Measurements from ENCODE around the gene PRDM1. TPM values are rescaled to one million over a fixed set of nuclear protein-coding genes. Genes with fewer than 3 reads are reported as not detected.

PRDM1 gene
- total RNA-seq (ENCODE audit: insufficient read depth, low replicate concordance) = 7.9 TPM

DNA sequence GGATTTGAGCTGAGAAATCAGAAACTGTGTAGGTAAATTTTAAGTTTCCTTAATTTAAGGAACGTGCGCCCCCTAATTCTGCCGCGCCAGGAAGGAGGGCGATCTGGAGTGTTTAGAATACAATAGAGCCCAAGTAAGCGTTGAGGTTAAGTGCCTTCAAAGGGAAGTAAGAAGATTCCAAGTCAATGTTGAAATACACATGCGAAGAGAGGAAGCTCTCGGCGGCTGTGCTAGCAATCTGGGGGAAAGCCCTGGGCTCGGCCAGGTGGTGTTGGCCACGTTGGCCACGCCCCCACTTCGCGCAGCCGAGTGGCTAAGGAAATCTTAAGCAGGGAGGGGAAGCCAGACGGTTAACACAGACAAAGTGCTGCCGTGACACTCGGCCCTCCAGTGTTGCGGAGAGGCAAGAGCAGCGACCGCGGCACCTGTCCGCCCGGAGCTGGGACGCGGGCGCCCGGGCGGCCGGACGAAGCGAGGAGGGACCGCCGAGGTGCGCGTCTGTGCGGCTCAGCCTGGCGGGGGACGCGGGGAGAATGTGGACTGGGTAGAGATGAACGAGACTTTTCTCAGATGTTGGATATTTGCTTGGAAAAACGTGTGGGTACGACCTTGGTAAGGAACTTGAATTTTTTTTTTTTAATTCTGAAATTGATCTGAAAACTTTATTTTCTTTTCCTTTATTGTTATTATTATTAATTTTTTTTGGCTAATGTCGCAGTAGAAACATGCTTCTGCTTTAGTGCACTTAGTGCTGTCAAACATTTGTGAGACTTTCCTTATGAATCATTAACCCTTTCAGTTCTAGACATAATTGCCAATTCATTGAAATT is at the start of gene PRDM1:
Gene PRDM1 (plus strand): TSS at position 353 of the 830 bp plus-strand sequence. CDS start 218 bp downstream, at position 571.
- peak; percentile 44 for DNase-seq (ENCODE audit: low spot score)

DNA sequence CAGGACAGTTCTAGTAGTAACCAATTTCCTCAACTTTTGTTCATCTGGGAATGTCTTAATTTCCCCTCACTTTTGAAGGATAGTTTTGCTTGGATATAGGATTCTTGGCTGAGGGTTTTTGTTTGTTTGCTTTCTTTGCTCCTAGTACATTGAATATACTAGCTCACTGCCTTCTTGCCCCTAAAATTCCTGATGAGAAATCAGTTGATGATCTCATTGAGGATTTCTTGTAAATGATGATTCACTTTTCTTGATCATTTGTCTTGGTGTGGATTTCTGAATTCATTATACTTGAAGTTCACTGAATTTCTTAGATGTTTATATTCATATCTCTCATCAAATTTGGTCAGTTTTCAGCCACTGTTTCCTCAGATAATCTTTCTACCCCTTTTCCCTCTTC is 49.1 kb upstream of the PRDM1 start:
- no peak for DNase-seq (ENCODE audit: low spot score)

DNA sequence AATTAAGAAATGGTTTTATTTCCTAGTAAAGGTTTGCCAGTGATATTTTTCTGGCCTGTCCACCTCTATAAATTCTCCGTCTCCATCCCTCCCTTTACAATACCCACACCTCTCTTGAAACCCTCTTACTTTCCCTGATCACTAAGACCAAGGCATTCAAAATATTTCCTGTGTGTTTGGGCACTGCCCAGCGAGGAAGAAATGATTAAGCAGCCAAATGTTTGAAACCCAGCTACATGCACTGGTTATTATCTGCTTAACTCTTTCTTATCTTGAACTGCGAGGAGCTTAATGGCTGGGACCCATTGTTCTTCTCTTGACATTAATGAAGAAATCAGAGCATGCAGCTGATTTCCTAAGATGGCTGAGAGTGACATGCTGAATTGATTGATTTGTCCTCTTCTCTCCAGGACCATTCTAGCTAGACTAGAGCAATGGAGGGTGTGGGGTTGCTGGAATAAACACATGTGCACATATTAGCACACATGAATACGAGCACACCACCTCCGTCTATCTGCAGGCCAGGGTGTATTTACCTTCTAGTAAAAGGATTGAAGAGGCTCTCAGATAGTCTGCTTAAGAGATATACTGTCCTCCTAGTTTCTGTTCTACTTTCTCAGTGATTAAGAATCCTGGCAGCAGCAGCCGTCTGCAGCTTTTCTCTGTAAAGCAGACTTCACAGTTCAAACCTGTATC is 46.1 kb upstream of the PRDM1 start:
- no peak for DNase-seq (ENCODE audit: low spot score)

DNA sequence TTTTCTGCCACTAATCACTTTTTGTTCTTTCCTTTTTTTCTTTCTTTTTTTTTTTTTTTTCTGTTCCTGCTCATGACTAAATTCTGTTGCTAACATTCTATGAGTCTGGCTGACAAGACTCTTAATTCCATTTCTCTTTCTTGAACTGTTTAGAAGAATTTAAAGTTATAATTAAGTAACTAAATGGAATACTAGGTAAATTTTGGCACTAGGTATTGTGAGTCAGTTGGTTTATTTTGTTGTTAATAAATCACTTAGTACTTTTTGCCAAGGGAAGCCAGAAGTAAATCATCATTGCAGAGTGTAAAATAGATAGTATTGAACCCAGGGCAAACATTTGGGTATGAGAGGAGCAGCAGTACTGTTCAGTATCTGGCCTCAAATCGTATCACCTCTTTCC is 42.0 kb upstream of the PRDM1 start:
- no peak for DNase-seq (ENCODE audit: low spot score)

DNA sequence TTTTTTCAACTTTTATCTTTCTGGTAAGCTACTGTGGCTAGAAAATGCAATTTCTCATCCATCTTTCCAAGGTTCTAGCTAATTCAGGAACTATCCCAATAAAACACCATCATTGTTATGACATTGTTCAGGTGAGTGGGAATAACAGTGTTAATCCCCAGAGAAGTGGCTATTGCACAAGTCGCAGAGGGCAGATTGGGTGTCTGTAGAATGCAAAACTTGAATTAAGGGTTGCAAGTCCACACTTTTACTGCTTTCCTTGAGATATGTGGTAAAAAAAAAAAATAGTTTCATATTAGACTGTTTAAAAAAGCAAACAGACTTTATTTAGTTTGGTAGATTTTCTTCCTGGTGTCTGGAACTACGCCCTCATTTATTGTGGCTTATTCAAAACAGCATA is 41.1 kb upstream of the PRDM1 start:
- DNase-seq (ENCODE audit: low spot score) = no peak

DNA sequence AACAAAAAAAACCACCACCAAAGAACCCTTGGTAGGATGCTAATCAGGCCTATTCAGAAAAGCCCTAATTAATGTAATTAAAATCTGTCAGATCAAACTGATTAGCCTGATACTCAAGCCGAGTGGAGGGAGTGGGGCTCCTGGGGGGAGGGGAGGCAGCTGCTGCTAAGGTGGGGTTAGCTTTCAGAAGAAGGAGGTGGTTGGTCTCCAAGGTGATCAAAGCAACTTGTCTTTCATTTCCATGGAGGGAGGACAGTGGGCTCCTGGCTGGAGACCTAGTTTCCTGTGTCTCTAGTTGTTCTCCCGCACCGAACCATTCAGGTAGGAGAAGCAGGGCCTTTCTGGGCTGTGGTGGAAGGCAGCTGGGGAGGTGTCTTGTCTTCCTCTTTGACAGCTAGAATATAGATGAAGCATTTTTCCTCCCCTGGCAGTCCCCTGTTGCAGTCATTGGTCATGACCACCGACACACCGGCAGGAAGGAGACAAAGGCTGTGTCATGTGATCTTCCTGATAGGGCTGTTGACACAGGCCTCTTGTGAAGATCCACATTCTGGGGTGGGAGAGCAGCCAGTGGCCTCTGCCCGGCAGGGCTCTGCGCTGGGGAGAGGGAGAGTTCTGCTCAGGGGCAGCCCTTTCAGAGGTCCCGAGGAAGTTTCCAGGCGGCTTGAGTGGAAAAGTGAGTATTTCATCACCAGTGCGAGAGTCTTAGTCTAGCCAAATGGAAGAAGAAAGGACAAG is 39.9 kb upstream of the PRDM1 start:
- DNase-seq (ENCODE audit: low spot score) = no peak

DNA sequence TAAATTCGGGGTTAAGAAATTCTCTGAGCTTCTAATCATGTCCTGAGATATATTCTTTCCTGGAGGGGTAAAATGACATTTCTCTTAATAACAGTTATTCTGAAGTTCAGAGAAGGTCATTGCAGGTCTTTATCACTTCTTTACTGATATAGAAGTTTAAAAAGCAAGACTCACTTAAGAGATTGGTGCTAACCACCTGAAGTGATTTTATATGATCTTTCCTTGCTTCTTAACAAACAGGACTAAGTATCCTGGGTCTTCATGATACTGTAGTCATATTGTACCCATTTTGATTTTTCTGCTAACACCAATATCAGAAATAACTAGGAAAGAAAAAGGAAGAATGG is 39.3 kb upstream of the PRDM1 start:
- DNase-seq (ENCODE audit: low spot score) = no peak

DNA sequence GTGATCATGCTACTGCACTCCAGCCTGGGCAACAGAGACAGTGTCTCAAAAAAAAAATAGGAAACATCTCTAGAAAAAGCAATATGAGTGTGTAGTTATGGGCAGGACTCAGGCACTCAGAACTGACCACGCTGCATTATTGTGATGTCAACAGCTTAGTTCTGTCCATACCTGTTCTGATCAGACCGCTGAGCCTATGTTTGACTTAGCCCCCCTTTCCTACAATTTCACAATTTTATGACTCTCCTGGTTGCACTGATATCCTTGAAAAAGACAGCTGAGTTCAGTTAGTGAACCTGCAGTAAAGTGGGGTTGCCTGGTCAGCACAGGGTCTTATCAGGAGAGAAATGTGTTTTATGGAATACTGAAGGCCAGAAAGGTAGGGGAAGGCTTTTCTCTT is 37.8 kb upstream of the PRDM1 start:
- no peak for DNase-seq (ENCODE audit: low spot score)

DNA sequence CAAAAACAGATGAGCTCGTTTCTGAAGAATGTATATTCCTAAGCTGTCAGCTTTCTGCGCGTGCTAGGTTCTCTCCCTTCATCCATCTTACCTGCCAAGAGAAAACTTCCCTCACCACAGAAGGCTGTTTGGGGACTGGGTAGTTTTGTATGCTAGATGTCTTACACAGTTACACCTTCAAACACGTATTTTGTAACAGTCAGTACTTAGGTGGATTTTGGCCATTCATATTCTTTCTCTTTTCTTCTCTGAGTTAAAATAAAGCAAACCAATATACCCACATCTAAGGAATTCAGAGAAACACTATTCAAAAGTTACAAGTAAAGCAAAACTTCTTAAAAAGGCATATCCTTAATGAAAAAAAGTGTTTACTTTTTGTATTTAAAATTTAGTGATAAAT is 35.6 kb upstream of the PRDM1 start:
- DNase-seq (ENCODE audit: low spot score) = no peak

DNA sequence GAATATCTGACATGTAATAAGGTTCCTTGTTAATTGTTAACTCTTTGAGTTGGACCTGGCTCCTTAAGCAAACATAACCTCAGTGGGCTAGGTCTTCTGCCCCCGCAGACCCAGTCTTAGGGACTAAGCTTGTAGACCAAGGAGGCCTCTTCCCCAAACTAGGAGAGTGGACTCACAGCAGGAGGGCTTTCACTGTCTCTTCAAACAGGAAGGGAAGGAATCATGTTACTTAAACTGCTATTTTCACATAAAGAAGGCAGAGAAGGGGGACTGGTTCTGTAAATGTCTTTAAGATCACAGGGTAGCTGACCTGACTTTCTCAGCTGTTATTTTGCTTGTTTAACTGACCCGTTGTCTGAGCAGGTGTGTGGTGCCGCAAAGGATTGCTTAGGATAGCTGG is 34.9 kb upstream of the PRDM1 start:
- no peak for DNase-seq (ENCODE audit: low spot score)

DNA sequence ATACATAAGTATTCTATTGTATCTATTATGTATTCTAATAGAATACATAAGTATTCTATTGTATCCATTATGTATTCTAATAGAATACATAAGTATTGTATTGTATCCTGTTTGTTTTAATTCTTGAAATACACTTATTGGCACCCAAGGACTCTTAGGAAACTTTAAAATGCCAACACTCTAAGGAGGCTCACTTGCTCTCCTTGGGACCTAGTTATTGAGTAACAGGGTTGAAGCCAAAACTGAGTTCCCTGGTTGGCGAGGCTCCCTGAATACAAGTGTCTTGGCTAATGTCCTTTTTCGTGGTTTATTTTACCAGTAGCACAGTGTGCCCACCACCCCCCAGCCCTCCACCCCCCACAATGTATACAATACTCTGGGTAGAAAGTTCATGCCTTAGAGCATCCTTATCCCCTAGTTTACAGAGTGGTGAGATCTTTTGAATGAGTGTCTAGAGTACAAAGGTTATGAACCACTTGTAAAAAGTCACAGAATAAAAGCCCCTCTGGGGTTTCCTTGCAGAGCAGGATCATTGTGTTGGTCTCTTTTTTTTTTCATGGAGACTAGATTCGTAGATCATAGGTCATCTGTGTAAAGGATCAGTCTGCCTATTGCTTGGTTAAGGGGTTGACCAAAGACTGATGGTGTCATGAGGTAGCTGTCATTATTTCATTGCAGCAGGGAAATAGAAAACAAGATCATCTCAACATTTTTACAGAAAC is 32.5 kb upstream of the PRDM1 start:
- DNase-seq (ENCODE audit: low spot score) = no peak

DNA sequence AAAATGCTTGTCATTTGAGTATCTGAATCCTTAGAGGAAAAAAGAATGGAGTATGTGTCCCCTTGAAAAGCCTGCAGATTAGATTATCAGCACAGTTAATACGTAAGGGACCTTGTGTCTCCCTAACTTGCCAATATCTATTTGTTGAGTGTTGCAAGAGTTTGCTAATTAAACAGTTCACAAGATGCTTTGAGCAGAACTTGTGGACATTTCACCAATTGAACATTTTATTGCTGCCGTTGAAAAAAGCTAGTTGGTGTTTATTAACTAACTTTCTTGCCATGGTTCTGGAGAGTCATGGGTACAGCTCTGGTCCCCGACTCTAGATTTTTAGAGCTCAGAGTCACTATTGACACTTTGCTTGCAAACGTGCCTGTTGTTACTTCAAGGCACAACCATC is 30.6 kb upstream of the PRDM1 start:
- DNase-seq (ENCODE audit: low spot score) = no peak

DNA sequence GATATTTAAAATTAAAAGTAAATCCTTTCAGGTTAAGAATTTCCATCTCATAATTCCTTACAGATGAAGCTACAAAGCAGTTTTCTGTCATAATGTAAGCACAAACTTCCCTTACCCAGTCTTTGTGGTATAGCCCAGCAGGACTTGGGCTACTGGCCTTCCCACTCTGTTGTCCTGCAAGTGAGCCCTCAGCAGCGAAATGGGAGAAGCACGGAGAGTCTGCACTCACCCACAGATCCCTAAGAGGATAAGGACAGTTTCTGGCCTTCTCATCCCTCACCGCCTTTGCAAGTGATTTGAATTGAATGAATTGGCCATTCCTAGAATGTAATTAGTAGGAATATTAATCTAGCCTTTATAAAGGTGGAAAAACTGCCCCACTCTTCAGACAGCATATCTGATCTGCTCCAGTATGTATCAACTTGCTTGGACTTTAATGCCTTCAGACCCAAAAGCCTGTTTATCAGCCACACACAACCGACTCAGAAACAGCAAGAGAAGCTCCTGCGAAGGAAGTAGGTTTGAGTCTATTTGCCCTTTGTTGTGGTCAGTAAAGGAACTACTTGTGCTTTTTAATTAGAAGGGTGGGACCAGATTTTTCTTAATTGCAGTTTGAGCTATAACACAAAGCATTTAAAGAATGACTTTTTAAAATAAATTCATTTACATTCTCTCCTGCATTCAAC is 29.9 kb upstream of the PRDM1 start:
- no peak for DNase-seq (ENCODE audit: low spot score)

DNA sequence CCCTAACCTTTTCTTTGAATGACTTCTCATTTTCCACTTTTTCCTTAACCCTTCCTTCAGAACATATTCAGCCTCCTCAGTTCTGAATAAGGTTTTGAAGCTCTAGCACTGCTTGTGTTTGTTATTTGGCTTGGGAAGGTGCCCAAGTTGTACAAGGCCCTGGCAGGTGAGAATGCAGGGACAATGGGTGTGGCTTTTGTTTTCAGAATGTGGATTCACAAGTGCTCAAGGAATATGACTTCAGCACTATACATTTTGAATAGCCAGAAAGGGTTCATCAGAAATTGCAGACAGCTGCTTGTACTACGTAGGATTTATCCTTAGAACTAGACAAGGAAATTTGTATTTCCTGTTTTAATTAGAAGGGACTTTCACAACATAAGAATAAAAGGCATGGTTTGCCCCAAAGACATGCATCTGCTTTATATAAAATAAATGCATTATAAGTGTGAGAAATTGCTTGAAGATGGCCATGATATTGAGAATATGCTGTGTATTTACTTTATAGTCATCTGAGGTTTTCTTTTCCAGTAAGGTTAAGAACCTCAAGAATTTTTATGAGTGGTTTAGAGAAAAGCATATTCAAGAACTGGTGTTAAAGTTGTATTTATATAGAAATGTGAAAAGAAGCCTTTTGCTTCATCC is 29.3 kb upstream of the PRDM1 start:
- no peak for DNase-seq (ENCODE audit: low spot score)

DNA sequence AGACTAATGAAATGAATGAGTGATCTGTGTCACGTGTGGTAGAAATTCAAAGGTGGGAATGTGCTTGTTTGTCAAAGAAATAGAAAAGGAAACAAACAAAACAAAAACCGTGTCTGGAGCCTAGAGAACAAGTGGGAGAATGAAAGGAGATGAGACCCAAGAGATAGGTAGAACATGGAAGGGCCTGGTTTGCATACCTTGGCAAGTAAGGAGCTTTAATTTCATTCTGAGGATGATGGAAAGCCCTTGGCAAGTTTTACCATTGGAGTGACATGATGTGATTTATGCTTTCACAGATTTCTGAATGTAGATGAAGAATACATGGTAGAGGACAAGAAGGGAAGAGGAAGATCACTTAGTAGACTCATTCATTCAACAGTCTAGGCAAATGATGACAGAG is 26.8 kb upstream of the PRDM1 start:
- no peak for DNase-seq (ENCODE audit: low spot score)

DNA sequence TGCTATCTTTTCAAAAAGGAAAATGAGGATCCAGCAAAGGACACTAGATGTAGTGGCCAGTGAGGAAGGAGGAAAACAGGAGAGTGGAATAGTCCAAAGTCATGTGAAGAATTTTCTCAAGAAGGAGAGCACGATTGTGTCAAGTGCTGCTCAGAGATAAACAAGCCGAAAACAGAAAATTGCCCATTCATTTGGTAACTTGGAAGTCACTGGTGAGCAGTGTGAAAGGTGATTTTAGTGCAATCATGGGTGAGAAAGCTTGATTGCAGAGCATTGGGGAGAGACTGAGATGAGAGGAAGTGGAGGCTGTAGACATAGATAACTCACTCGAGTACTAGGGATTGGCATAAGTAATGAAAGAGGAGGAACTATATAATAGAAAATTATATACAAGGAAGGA is 26.0 kb upstream of the PRDM1 start:
- no peak for DNase-seq (ENCODE audit: low spot score)

DNA sequence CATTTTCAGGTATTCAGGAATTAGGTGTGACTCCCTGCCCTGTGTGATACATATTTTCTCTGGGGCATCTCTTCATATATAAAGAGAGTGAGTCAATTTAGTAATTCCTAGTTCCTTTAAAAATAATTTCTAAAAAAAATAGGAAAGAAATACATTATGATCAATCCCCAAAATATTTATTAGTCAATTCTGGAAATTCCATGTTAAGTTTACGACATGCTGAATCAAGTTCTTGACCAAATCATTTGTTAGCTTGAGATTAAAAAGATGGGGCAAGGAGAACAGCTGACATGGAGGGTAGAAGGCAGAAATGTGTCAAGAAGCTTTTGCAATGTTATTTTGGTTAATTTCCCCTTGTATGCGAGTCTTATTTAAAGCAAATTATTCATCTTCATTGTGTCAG is 22.7 kb upstream of the PRDM1 start:
- no peak for DNase-seq (ENCODE audit: low spot score)

DNA sequence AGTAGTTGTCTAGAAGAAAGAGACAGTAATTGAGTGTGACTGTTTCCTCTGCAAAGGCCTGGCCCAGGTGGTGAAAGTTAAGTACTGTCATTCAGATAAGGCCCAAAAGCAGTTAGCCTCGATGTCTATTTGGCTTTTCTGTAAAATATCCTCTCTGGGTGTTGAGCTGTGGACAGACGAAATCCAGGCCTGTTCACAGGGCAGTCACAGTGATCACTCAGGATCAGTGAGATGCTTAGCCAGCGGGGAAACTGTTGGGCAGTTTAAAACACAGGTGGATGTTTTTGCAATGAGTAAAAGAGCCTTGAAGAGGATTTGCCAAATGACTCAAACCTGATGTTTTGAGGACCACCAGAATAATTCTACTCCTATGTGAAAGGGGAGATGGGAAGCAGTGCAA is 22.0 kb upstream of the PRDM1 start:
- DNase-seq (ENCODE audit: low spot score) = peak; percentile 64

DNA sequence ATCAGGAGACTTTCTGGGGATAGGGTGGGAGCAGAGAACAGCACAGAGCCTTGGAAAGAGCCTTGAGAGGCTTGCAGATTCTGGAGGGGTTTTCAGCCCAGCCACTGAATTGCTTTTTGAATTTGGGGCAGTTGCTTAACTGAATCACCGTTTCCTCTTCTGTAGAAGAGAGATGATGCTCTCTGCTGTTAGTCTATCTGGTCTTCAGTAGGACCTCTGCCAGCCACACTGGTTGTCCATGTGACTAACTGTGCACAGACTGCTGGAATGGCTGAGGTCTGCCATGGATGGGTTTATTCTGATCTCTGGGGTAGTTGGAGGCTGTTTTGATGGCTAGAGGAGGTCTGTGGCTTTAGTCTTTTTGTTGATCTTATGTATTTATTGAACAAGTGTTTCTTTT is 21.4 kb upstream of the PRDM1 start:
- DNase-seq (ENCODE audit: low spot score) = no peak

DNA sequence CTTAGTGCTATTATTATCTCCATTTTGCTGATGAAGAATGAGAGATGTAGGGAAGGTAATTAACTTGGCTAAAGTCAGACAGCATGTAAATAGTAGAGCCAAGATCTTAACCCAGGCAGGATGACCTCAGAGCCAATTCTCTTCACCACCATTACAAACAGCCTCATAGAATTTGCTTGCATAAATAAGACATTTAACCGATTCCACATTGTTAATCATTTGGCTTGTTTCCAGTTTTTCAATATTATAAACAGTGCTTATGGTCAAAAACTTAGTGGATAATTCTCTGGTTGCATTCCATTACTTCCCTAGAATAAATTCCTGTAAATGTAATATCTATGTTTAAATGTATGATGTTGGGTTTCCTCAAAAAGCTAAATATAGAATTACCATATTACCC is 19.1 kb upstream of the PRDM1 start:
- no peak for DNase-seq (ENCODE audit: low spot score)

DNA sequence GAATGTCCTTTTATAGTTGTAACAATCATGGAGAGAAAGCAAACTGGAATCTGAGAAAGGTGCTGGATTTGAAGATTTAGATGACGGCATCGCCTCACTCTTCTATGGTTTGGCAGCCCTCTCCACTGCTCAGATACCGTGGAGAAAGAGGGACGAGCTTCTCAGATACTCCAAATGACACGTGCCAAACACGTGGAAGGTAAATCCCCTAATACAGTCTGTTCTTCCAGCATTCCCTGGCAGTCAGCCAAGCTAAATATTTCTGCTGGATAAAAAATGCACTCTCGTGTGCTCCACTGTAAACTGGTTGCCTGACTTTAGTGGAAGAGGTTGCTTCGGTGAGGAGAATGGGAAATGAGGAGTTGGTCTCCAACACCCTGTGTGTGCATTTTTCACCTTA is 16.7 kb upstream of the PRDM1 start:
- DNase-seq (ENCODE audit: low spot score) = peak; percentile 72
